HepG2 (cell line): ENCODE measurements around the gene SLC24A4. TPM values are rescaled to one million over a fixed set of nuclear protein-coding genes. Genes with fewer than 3 reads are reported as not detected.

Experiments
- ATAC-seq: fragments of 200-7000 bp; cut with Tn5 transposase; 3 replicates; pipeline ENCODE4 v1.9.1; 2020; ENCODE audit warnings: mild to moderate bottlenecking, moderate library complexity
- BruUV-seq: library from RNA; stranded (reverse); fragments of 400-500 nt; replicated peaks from 2 replicates; lab custom pipeline; 2021; lab: Mats Ljungman, UMichigan
- CTCF ChIA-PET: fragments of 300-600 bp; formaldehyde crosslinking; extraction: SDS; loops from one replicate; lab custom pipeline; 2021; ENCODE audit warnings: low total read pairs, inconsistent platforms, low intra/inter-chr PET ratio; lab: Yijun Ruan, JAX
- POLR2A ChIA-PET: fragments of 350-600 bp; sonication (Branson Sonifier 250); formaldehyde crosslinking; loops from one replicate; lab custom pipeline; 2020; ENCODE audit warnings: antibody characterized with exemption, inconsistent platforms; lab: Yijun Ruan, JAX
- DNase-seq: peaks from one replicate; pipeline ENCODE4 v3.0.0-alpha.2; 2015; ENCODE audit warnings: low spot score
- FAIRE-seq: peaks from 3 replicates; lab custom pipeline; 2011; peaks lifted over from hg19 to GRCh38; lab: Jason Lieb, UNC
- H2AFZ ChIP-seq: one replicate; pipeline ENCODE4 v1.6.1; 2011; ENCODE audit warnings: low read length, inconsistent platforms
- H3K27ac ChIP-seq: fragments of 300-600 bp; 3 replicates; pipeline ENCODE4 v1.8.0; 2011; ENCODE audit warnings: mixed run types, mild to moderate bottlenecking, mixed read lengths, low read length, inconsistent platforms; ENCODE audit not compliant: insufficient read depth; ENCODE audit errors: extremely low read length
- H3K27me3 ChIP-seq, 2 experiments: fragments of 200-600 bp in 1 of 2; 2 replicates in 1 of 2; 3 replicates in 1 of 2; pipeline versions ENCODE4 v1.6.0 to v1.8.0; 2011; ENCODE audit warnings: low read length in 2 of 2, mild to moderate bottlenecking in 2 of 2, moderate library complexity in 2 of 2, inconsistent platforms in 1 of 2; ENCODE audit not compliant: insufficient read depth in 2 of 2, control insufficient read depth in 1 of 2
- H3K36me3 ChIP-seq, 2 experiments: fragments of 200-600 bp in 1 of 2; replicated peaks in 1 of 2; 2 replicates in 1 of 2; 3 replicates in 1 of 2; pipeline versions ENCODE4 v1.5.1 to v1.8.0; 2011; ENCODE audit warnings: low read length in 2 of 2, inconsistent platforms in 1 of 2; ENCODE audit not compliant: insufficient read depth in 2 of 2, control insufficient read depth in 1 of 2
- H3K4me1 ChIP-seq: 2 replicates; pipeline ENCODE4 v1.5.1; 2012; ENCODE audit warnings: low read length, inconsistent platforms; ENCODE audit not compliant: insufficient read depth
- H3K4me2 ChIP-seq: 2 replicates; pipeline ENCODE4 v1.6.0; 2011; ENCODE audit warnings: low read depth, low read length, inconsistent platforms
- H3K4me3 ChIP-seq, 3 experiments: fragments of 200-600 bp in 1 of 3; sonication (generic), shearing (Covaris generic) in 1 of 3; replicated peaks in 1 of 3; 2 replicates each; pipeline ENCODE4 v1.5.1; 2011 to 2016; ENCODE audit warnings: low read length in 3 of 3, inconsistent platforms in 2 of 3, low read depth in 2 of 3, mild to moderate bottlenecking in 2 of 3, control low read depth in 1 of 3, mixed read lengths in 1 of 3; ENCODE audit not compliant: insufficient read depth in 1 of 3
- H3K79me2 ChIP-seq: one replicate; pipeline ENCODE4 v1.6.1; 2011; ENCODE audit warnings: low read length, inconsistent platforms; ENCODE audit not compliant: insufficient read depth
- H3K9ac ChIP-seq: 2 replicates; pipeline ENCODE4 v1.6.0; 2011; ENCODE audit warnings: mild to moderate bottlenecking, low read depth, low read length, inconsistent platforms; ENCODE audit not compliant: insufficient read depth
- H3K9me3 ChIP-seq: 2 replicates; pipeline ENCODE4 v1.5.1; 2012; ENCODE audit warnings: mild to moderate bottlenecking, low read length
- H4K20me1 ChIP-seq: 2 replicates; pipeline ENCODE4 v1.6.0; 2011; ENCODE audit warnings: inconsistent platforms, mild to moderate bottlenecking, low read length, moderate library complexity; ENCODE audit not compliant: insufficient read depth
- MLXIP ChIP-seq: sonication (generic); formaldehyde crosslinking; IDR thresholded peaks from 2 replicates; pipeline ENCODE4 v1.9.0; 2021; ENCODE audit warnings: missing genetic modification reagents, borderline replicate concordance
- RERE ChIP-seq: IDR thresholded peaks from 2 replicates; pipeline ENCODE4 v1.6.1; 2016; ENCODE audit warnings: low read depth, missing genetic modification reagents, missing compliant biosample characterization
- ZNF629 ChIP-seq: sonication (generic); formaldehyde crosslinking; conservative IDR thresholded peaks from 2 replicates; pipeline ENCODE4 v1.5.0; 2020; ENCODE audit warnings: missing genetic modification reagents
- WGBS: methylation state at CpG from one replicate; pipeline ENCODE4 v1.1.6; 2017; ENCODE audit warnings: low lambda C conversion rate; 5-methylcytosine and 5-hydroxymethylcytosine counted together
- in situ Hi-C: cut with HindIII; loops from 2 replicates; pipeline ENCODE4 v1.10.0; 2017; ENCODE audit warnings: low pct_unique_long_range_greater_than_20kb; ENCODE audit not compliant: extremely low pct_ligation_motif_present
- intact Hi-C: fragments of 100-400 bp; cut with micrococcal nuclease; formaldehyde crosslinking; loops from one replicate; pipeline ENCODE4 v1.10.0; 2022; ENCODE audit not compliant: unreplicated experiment
- polyA plus RNA-seq, 8 experiments: library from polyadenylated mRNA; depleted of rRNA in 3 of 8; stranded (reverse) in 7 of 8; unstranded in 1 of 8; fragments of >200 nt; fragmentation: Illumina TruSeq in 4 of 8; extraction: Trizol in 4 of 8; gene quantifications; 2 replicates each; pipeline versions ENCODE4 v1.2.1 to v1.2.3, GENCODE V29; 2011 to 2016; ENCODE audit warnings: low read depth in 4 of 8, missing spikeins in 1 of 8, mixed read lengths in 1 of 8; ENCODE audit not compliant: insufficient read depth in 1 of 8
- total RNA-seq, 5 experiments: library from RNA; depleted of rRNA; stranded (reverse); fragments of >200 nt; fragmentation: Illumina TruSeq; extraction: Trizol; gene quantifications; 2 replicates each; pipeline ENCODE4 v1.2.3, GENCODE V29; 2016; ENCODE audit warnings: low read depth in 1 of 5

SLC24A4 gene
- total and polyA plus RNA-seq, 2 of the 13 experiments (the other 11 are each of a cell fraction or from before 2014, with no cell fraction given) = not detected

- no TSS peak for BruUV-seq
Measured at GRCh38 chr14:92386165-92386564, 63.2 kb downstream of the SLC24A4 start.

More at GRCh38 chr14:92386165-92386564, 63.2 kb downstream of the SLC24A4 start:
- no peak for DNase-seq
- TF ChIP-seq RERE (CRISPR knock-in tag) (no peak), ZNF629 (peak; percentile 81), MLXIP (CRISPR knock-in tag) (no peak)
- TF ChIP-seq, all 625 proteins: peak for 1
- Histone ChIP-seq H3K4me3 (no peak overlapping the region; a peak in 1 of 6 replicates), H3K79me2 (no peaks in the 10 kb centered on the region), H3K27ac (no peak overlapping the region), H3K4me2 (peak overlapping the region; percentile 34), H3K4me1 (peaks cover 26% of the 10 kb centered on the region), H4K20me1 (no peaks in the 10 kb centered on the region), H2AFZ (no peak overlapping the region), H3K9ac (no peak overlapping the region), H3K36me3 (no peaks in the 10 kb centered on the region), H3K9me3 (no peaks in the 10 kb centered on the region), H3K27me3 (peaks cover 2 to 40% of the 10 kb centered on the region in 2 experiments; a peak in 4 of 5 replicates)
- in situ Hi-C loops = no loop called here
- CTCF ChIA-PET = no interaction called here
- FAIRE-seq (no peak), ATAC-seq (no peak)
- intact Hi-C loops = no loop called here
- 61% methylated on average over 5 of the region's 5 CpGs for WGBS
- POLR2A ChIA-PET = interaction anchor here (0.7 kb wide), 1 partner anchor 8 kb away, joined by 6 read pairs; no protein-coding TSS in a partner anchor
